Stimulated activated CD4-positive, alpha-beta T cell treated with anti-CD3 and anti-CD28 coated beads, Interleukin-1b, Interleukin-23, amount 100 ng/mL, for 24 hours (primary cell): ENCODE results near the gene TNS4.

Experiments
- DNase-seq, 4 experiments: peaks; one replicate each; pipeline ENCODE4 v3.0.0-alpha.2; 2020; ENCODE audit warnings: low read depth in 4 of 4, low spot score in 1 of 4

Gene TNS4

GRCh38 chr17:40496634-40497420, 4.6 kb downstream of the TNS4 start:
- no peak for DNase-seq

DNA sequence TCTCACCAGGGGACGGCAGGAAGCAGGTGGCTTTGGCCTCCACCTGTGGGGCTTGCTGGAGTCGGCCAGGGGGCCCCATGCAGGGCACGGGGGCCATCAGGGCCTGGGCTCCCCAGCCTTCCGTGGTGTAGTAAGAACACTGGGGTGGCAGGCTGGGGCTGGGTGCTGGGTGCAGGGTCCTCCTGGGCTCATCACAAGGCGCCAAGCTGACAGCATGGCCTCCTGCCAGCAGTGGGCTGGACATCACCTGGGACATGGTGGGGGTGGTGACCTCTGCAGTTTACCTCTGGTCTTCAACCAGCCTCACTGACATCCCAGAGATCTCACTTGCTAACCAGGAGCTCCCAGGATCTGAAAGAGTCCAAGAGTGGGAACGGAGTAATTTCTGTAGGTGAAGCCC, 5.3 kb downstream of the TNS4 start:
- DNase-seq: no peak

- no peak for DNase-seq
Measured at GRCh38 chr17:40495140-40495539, 6.3 kb downstream of the TNS4 start.

DNA sequence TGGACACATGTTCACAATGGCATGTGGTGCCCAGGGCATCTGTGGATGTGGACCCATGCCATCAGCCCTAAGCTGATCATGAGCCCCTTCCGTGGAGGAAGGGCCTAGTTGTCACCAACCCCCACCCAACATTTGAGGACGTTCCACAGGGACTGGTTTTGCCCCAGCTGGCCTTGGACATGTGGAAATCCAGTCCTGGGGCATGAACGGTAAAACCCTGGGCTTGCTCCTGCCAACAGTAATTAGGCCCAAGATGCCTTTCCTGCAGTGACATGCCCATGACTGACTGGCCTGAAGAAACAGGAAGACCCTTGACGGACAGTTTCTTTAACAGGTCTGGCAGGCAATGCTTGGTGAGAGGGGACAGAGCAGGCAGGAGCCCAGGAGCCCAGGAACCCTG, 7.7 kb downstream of the TNS4 start:
- no peak for DNase-seq

DNA sequence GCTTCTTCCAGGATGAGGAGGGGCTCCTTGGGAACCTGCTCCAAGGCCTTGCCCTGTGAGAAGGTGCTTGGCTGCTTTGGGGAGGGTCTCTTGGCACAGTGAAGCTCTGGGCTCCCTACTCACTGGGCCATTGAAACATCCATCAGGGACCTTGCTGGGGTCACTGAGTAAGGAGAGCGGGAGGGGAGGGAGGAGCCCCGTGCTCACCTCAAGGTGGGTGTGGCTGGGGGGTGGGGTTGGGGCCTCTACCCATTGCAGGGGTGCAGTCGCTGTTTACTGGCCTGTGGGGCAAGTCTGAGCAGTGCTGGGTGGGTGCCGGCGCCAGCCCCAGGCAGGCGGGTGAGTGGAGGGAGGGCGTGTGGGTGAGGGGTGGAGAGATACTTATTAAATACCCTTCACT, 9.9 kb downstream of the TNS4 start:
- DNase-seq: no peak

GRCh38 chr17:40490982-40491381, 10.4 kb downstream of the TNS4 start:
- no peak for DNase-seq

DNA sequence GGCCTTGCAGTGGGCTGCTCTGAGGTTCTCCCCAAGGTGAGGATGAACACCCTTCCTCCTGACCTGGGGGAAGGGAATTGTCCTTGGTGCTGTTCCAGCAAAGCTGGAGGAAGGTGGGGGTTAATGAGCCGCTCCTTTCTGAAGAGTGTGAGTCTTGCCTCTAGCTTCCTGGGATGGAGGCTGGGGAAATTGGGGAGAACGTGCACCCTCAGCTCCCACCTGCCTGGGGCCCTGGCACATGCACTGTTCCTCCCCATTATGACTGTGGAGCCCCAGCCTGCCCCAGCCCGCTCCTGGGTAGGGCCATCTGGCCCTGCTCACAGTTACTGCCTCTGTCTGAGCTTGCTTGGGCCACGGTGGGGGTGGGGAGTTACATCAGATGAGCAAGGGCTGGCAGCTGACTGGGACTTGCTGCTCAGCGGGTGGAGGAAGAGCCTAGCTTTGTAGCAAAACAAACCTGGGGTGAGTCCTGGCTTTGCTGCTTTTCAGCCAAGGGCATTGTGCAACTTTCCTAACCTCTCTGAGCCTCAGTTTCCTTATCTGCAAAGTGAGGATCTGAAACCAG, 11.1 kb downstream of the TNS4 start:
- no peak for DNase-seq

DNA sequence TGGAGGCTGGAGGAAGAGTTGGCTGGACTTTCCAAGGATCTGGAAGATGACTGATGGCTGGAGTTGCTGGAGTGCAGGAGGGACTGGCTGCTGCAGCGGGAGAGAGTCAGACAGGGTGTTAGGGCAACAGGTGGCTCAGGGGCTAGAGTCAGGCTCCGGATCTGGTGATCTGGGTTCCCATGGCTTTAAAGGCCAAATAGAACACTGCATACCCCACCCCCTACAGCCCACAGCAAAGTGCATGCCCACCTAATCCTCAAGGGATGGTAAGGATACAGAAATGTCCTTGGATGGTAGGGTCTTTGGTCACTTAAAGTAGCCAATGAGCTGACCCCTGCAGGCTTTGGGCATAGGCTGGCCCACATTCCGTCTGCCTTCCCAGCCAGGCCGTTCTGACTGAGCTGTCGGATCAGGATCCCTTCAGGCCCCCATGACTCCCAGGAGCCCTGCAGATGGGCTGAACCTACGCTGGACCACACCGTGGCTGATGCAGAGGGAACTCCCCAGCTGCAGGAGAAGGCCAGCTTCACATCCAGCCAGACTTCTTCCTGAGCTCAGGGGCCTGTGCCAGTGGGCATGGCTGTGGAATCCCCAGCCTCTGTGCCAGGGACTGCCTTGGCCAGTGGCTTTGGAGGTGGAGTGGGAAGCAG, 13.9 kb downstream of the TNS4 start:
- DNase-seq: no peak

DNA sequence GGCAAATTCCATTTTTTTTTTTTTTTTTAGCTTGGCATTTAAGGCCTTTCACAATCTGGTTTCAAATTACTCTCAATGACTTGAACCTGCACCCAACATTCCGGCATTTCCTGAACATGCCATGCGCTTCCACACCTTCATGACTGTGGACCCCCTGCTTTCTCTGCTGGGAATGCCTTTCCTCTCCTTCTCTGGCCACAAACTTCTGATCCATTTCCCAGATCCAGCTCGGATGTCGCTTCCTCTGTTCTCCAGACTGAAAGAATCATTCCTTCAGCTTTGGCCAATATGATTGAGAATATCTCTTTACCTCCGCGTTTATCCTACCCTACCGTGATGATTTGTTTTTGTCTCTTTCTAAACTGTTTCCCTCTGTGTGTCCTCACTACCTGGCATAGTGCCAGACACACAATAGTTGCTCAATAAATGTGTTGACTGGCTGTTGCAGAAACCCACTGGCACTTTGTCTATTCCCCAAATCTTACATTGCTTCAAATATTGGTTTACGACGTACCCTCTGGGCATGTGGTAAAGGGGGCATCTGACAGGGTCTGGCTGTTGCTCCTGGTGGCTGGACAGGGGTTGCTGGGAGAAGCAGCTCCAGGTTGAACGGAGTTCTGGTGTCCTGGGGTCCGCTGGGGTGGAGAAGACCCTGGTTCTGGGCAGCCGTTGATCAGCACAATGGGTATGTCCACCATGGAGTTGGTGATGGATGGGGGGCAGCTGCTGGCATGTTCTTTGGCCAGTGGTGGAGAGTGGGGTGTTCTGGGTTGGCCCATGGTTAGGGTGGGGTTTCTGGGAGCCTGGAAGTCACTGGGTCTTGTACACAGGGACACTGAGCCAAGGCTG, 14.7 kb downstream of the TNS4 start:
- no peak for DNase-seq

DNA sequence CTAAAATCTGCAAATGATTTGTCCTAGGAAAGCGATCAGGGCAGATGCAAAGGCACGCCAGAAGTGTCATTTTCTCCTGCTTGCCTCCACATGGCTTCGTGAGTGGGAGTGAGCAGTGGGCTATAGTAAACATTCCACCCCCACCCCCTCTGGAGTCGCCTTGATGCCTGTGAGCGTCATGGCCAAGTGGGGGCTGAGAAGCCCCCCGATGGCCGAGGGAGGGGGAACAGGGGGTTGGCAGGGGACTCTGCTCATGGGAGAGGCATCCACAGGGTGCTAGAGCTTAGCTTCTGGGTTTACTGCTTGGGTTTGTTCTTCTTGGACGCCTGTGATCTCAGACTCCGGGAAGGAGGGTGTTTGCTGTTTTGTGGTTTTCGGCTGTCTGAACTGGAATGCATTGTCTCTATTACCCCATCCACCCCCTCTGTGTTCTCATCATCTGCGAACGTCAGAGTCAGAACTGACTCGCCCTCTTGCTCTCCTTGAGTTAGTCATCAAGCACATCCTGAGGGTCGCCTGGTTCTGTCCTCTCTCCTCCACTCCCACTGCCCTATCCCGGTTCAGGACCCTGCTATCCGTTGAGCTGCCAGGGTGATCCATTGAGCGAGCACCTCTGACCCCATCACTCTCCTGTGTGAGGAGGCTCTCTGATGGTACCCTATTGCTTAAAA, 15.4 kb downstream of the TNS4 start:
- peak in 1 of 4 experiments; percentile 7 for DNase-seq

DNA sequence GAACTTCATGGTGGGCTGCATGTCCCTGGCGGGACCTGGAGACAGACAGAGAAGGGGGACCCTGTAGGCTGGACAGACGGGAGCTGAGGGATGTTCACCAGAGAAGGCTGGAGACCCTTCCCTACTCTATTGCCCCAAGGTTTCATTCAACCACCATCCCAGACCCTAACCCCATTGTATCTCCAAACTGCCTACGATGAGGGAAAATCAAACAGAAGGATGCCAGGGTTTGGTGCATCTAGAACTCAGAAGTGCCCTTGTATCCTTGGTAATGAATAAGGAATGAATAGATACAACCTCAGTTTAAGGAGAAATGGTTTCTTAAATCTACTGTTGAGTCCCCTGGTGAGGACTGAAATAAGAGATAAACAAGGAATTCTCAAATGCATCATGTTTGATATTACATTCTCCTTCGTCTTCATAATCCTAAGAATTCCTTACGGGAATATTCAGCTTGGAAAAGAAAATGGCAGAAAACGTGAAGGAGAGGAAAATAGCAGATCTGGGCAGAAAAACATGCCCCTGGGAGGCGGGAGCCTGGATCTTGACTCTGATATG, 16.4 kb downstream of the TNS4 start:
- no peak for DNase-seq

- no peak for DNase-seq
Measured at GRCh38 chr17:40484285-40484972, 17.0 kb downstream of the TNS4 start.

GRCh38 chr17:40483679-40484078, 17.7 kb downstream of the TNS4 start:
- no peak for DNase-seq

- DNase-seq: no peak
Measured at GRCh38 chr17:40482722-40483121, 18.7 kb downstream of the TNS4 start.

DNA sequence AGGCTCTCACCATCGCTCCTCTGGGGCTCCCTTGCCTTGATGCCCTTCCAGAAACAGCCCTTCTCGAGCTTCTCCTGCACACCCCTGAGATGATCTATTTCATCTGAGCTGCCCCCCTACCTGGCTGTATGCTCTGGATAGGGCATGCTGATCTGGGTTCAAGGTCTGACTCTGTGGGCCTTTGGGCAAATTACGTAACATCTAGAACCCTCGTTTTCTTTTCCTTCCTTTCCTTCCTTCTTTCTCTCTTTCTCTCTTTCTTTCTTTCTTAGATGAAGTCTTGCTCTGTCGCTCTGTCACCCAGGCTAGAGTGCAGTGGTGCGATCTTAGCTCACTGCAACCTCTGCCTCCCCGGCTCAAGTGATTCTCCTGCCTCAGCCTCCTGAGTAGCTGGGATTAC, 20.3 kb downstream of the TNS4 start:
- no peak for DNase-seq

DNA sequence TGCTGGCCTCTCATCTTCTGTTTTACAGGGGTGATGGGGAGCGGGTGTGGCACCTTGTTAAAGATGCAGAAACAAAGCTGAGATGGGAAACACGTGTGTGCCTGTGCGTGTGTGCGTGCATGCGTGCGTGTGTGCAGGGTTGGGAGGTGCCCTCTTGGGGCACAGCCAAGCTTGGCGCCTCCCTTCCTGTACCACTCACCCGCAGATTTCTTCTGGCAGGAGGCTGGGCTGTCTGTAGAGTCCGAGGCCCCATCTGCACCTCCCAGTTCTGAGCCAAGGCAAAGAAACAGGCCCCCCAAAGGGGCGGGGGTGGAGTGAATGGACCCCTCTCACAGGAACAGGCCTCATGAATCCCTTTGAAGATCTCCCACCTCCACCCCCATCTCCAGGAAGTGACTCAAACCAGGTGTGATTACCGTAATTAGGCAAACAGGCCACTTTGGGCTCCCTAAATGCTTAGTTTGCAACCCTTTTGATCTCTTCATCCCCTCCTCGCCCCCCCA, 20.9 kb downstream of the TNS4 start:
- peak; percentile 49 to 85 (median 66) for DNase-seq

- no peak for DNase-seq
Measured at GRCh38 chr17:40479754-40480480, 21.5 kb downstream of the TNS4 start.

DNA sequence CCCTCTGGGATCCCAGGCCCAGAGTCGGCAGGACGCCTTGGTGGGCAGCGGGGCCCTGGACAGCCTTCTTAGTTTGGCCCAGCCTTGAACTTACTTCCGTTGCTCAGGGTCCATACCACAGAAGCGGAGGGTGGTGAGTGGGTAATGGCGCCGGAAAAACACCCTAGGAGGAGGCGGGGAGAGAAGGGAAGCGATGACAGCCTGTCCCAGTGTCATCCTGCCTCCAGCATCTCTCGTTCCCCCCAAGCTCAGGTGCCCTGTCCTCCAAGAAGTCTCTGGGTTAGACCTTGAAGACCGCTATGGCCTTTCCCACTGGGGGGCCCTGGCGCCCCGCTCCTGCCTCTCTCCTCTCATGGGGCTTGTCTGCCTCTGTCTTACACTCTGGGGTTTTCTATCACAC, 22.9 kb downstream of the TNS4 start:
- DNase-seq: no peak

GRCh38 chr17:40477796-40478195, 23.6 kb downstream of the TNS4 start:
- DNase-seq: no peak
